ENCODE results near the gene GMIP. TPM values are rescaled to one million over a fixed set of nuclear protein-coding genes. Genes with fewer than 3 reads are reported as not detected.

GMIP gene
- total RNA-seq, 1 donor from 2014 or later: 3.7 TPM

- no peaks in the 10 kb centered on the region for H3K9me3 ChIP-seq (ENCODE audit: control insufficient read depth in 3 of 3, low read length in 3 of 3)
- peaks cover 19 to 24% (median 20%) of the 10 kb centered on the region in 3 donors for H3K4me1 ChIP-seq (ENCODE audit: control insufficient read depth in 3 of 3, insufficient read depth in 3 of 3, low read length in 3 of 3)
- H3K27ac ChIP-seq (ENCODE audit: low read depth, low read length): no peak overlapping the region
- H3K4me3 ChIP-seq (ENCODE audit: low read length in 3 of 3): no peak overlapping the region
- peak overlapping the region in 1 of 3 donors; percentile 25 for H3K9ac ChIP-seq (ENCODE audit: low read depth in 1 of 3, low read length in 3 of 3)
- H3K27me3 ChIP-seq (ENCODE audit: control insufficient read depth in 3 of 3, insufficient read depth in 3 of 3, low read length in 3 of 3): no peaks in the 10 kb centered on the region
- H3K36me3 ChIP-seq (ENCODE audit: control insufficient read depth in 3 of 3, insufficient read depth in 3 of 3, low read length in 3 of 3): peaks cover 36 to 42% (median 39%) of the 10 kb centered on the region in 3 donors
Observed at GRCh38 chr19:19661141-19661674, 17.8 kb upstream of the GMIP start.

GRCh38 chr19:19659646-19660245 lies 16.3 kb upstream of the GMIP start:
- H3K27ac ChIP-seq (ENCODE audit: low read depth, low read length): no peak overlapping the region
- H3K4me3 ChIP-seq (ENCODE audit: low read length in 3 of 3): no peak overlapping the region
- peaks cover 51 to 57% (median 53%) of the 10 kb centered on the region in 3 donors for H3K36me3 ChIP-seq (ENCODE audit: control insufficient read depth in 3 of 3, insufficient read depth in 3 of 3, low read length in 3 of 3)

GRCh38 chr19:19657397-19657783 lies 13.9 kb upstream of the GMIP start:
- Histone ChIP-seq H3K9me3 (ENCODE audit: control insufficient read depth in 3 of 3, low read length in 3 of 3) (no peaks in the 10 kb centered on the region), H3K9ac (ENCODE audit: low read depth in 1 of 3, low read length in 3 of 3) (no peak overlapping the region), H3K36me3 (ENCODE audit: control insufficient read depth in 3 of 3, insufficient read depth in 3 of 3, low read length in 3 of 3) (peaks cover 72 to 79% (median 72%) of the 10 kb centered on the region in 3 donors), H3K4me1 (ENCODE audit: control insufficient read depth in 3 of 3, insufficient read depth in 3 of 3, low read length in 3 of 3) (peaks cover 11 to 14% (median 13%) of the 10 kb centered on the region in 3 donors), H3K4me3 (ENCODE audit: low read length in 3 of 3) (no peak overlapping the region), H3K27me3 (ENCODE audit: control insufficient read depth in 3 of 3, insufficient read depth in 3 of 3, low read length in 3 of 3) (no peaks in the 10 kb centered on the region), H3K27ac (ENCODE audit: low read depth, low read length) (no peak overlapping the region)

More at GRCh38 chr19:19659646-19660245, 16.3 kb upstream of the GMIP start:
- Histone ChIP-seq H3K9me3 (ENCODE audit: control insufficient read depth in 3 of 3, low read length in 3 of 3) (no peaks in the 10 kb centered on the region), H3K27me3 (ENCODE audit: control insufficient read depth in 3 of 3, insufficient read depth in 3 of 3, low read length in 3 of 3) (no peaks in the 10 kb centered on the region), H3K4me1 (ENCODE audit: control insufficient read depth in 3 of 3, insufficient read depth in 3 of 3, low read length in 3 of 3) (peaks cover 19 to 24% (median 20%) of the 10 kb centered on the region in 3 donors), H3K9ac (ENCODE audit: low read depth in 1 of 3, low read length in 3 of 3) (no peak overlapping the region)

- peaks cover 5 to 8% (median 7%) of the 10 kb centered on the region in 3 donors for H3K4me1 ChIP-seq (ENCODE audit: control insufficient read depth in 3 of 3, insufficient read depth in 3 of 3, low read length in 3 of 3)
- H3K36me3 ChIP-seq (ENCODE audit: control insufficient read depth in 3 of 3, insufficient read depth in 3 of 3, low read length in 3 of 3): peaks cover 73 to 82% (median 75%) of the 10 kb centered on the region in 3 donors
- H3K27me3 ChIP-seq (ENCODE audit: control insufficient read depth in 3 of 3, insufficient read depth in 3 of 3, low read length in 3 of 3): no peaks in the 10 kb centered on the region
- H3K27ac ChIP-seq (ENCODE audit: low read depth, low read length): no peak overlapping the region
- H3K9me3 ChIP-seq (ENCODE audit: control insufficient read depth in 3 of 3, low read length in 3 of 3): no peaks in the 10 kb centered on the region
- no peak overlapping the region for H3K4me3 ChIP-seq (ENCODE audit: low read length in 3 of 3)
- H3K9ac ChIP-seq (ENCODE audit: low read depth in 1 of 3, low read length in 3 of 3): no peak overlapping the region
Observed at GRCh38 chr19:19656451-19657396, 13.3 kb upstream of the GMIP start.

- Histone ChIP-seq H3K4me3 (ENCODE audit: low read length in 3 of 3) (no peak overlapping the region), H3K27ac (ENCODE audit: low read depth, low read length) (no peak overlapping the region), H3K9ac (ENCODE audit: low read depth in 1 of 3, low read length in 3 of 3) (no peak overlapping the region), H3K36me3 (ENCODE audit: control insufficient read depth in 3 of 3, insufficient read depth in 3 of 3, low read length in 3 of 3) (peaks cover 79 to 85% (median 80%) of the 10 kb centered on the region in 3 donors), H3K9me3 (ENCODE audit: control insufficient read depth in 3 of 3, low read length in 3 of 3) (no peaks in the 10 kb centered on the region), H3K4me1 (ENCODE audit: control insufficient read depth in 3 of 3, insufficient read depth in 3 of 3, low read length in 3 of 3) (peaks cover 0 to 1% (median 0%) of the 10 kb centered on the region in 3 donors), H3K27me3 (ENCODE audit: control insufficient read depth in 3 of 3, insufficient read depth in 3 of 3, low read length in 3 of 3) (no peaks in the 10 kb centered on the region)
Observed at GRCh38 chr19:19655641-19656343, 12.3 kb upstream of the GMIP start.

- peaks cover 86 to 90% (median 87%) of the 10 kb centered on the region in 3 donors for H3K36me3 ChIP-seq (ENCODE audit: control insufficient read depth in 3 of 3, insufficient read depth in 3 of 3, low read length in 3 of 3)
Observed at GRCh38 chr19:19655051-19655594, 11.7 kb upstream of the GMIP start.

GRCh38 chr19:19654441-19654840 lies 11.0 kb upstream of the GMIP start:
- peaks cover 86 to 93% (median 88%) of the 10 kb centered on the region in 3 donors for H3K36me3 ChIP-seq (ENCODE audit: control insufficient read depth in 3 of 3, insufficient read depth in 3 of 3, low read length in 3 of 3)
- H3K27ac ChIP-seq (ENCODE audit: low read depth, low read length): no peak overlapping the region
- H3K27me3 ChIP-seq (ENCODE audit: control insufficient read depth in 3 of 3, insufficient read depth in 3 of 3, low read length in 3 of 3): no peaks in the 10 kb centered on the region
- H3K9ac ChIP-seq (ENCODE audit: low read depth in 1 of 3, low read length in 3 of 3): no peak overlapping the region
- peaks cover 0 to 4% (median 0%) of the 10 kb centered on the region in 3 donors for H3K4me1 ChIP-seq (ENCODE audit: control insufficient read depth in 3 of 3, insufficient read depth in 3 of 3, low read length in 3 of 3)
- no peaks in the 10 kb centered on the region for H3K9me3 ChIP-seq (ENCODE audit: control insufficient read depth in 3 of 3, low read length in 3 of 3)
- H3K4me3 ChIP-seq (ENCODE audit: low read length in 3 of 3): no peak overlapping the region

More at GRCh38 chr19:19655051-19655594, 11.7 kb upstream of the GMIP start:
- Histone ChIP-seq H3K9ac (ENCODE audit: low read depth in 1 of 3, low read length in 3 of 3) (no peak overlapping the region), H3K9me3 (ENCODE audit: control insufficient read depth in 3 of 3, low read length in 3 of 3) (no peaks in the 10 kb centered on the region), H3K27ac (ENCODE audit: low read depth, low read length) (no peak overlapping the region), H3K4me1 (ENCODE audit: control insufficient read depth in 3 of 3, insufficient read depth in 3 of 3, low read length in 3 of 3) (peaks cover 0 to 4% (median 0%) of the 10 kb centered on the region in 3 donors), H3K4me3 (ENCODE audit: low read length in 3 of 3) (no peak overlapping the region), H3K27me3 (ENCODE audit: control insufficient read depth in 3 of 3, insufficient read depth in 3 of 3, low read length in 3 of 3) (no peaks in the 10 kb centered on the region)

GRCh38 chr19:19653597-19654147 lies 10.2 kb upstream of the GMIP start:
- Histone ChIP-seq H3K36me3 (ENCODE audit: control insufficient read depth in 3 of 3, insufficient read depth in 3 of 3, low read length in 3 of 3) (peaks cover 87 to 94% (median 90%) of the 10 kb centered on the region in 3 donors), H3K27me3 (ENCODE audit: control insufficient read depth in 3 of 3, insufficient read depth in 3 of 3, low read length in 3 of 3) (no peaks in the 10 kb centered on the region), H3K4me1 (ENCODE audit: control insufficient read depth in 3 of 3, insufficient read depth in 3 of 3, low read length in 3 of 3) (peaks cover 0 to 4% (median 0%) of the 10 kb centered on the region in 3 donors), H3K4me3 (ENCODE audit: low read length in 3 of 3) (no peak overlapping the region), H3K27ac (ENCODE audit: low read depth, low read length) (no peak overlapping the region), H3K9ac (ENCODE audit: low read depth in 1 of 3, low read length in 3 of 3) (no peak overlapping the region), H3K9me3 (ENCODE audit: control insufficient read depth in 3 of 3, low read length in 3 of 3) (no peaks in the 10 kb centered on the region)
